Measurements from ENCODE around the gene ATF6B.

The ATF6B gene

GRCh38 chr6:32129297-32130088 lies 1.4 kb upstream of the ATF6B start:
- DNase-seq: no peak

GRCh38 chr6:32128751-32129296 lies 778 bp upstream of the ATF6B start:
- no peak for DNase-seq

- DNase-seq: no peak
These were observed 683 bp downstream of the ATF6B start for GRCh38 chr6:32127409-32127716.

GRCh38 chr6:32126880-32127279 lies 1.2 kb downstream of the ATF6B start:
- DNase-seq: no peak

- DNase-seq: no peak
These were observed 4.4 kb downstream of the ATF6B start for GRCh38 chr6:32123681-32124080.

- no peak for DNase-seq
These were observed 7.4 kb downstream of the ATF6B start for GRCh38 chr6:32120573-32121059.

- DNase-seq: peak; percentile 64
These were observed 9.0 kb downstream of the ATF6B start for GRCh38 chr6:32118782-32119628.

- no peak for DNase-seq
These were observed 10.6 kb downstream of the ATF6B start for GRCh38 chr6:32117461-32117860.

- no peak for DNase-seq
These were observed 11.4 kb downstream of the ATF6B start for GRCh38 chr6:32116674-32117073.

GRCh38 chr6:32115623-32116022 lies 12.4 kb downstream of the ATF6B start:
- no peak for DNase-seq

- no peak for DNase-seq
These were observed 13.2 kb downstream of the ATF6B start for GRCh38 chr6:32114796-32115195.

GRCh38 chr6:32113386-32114352 lies 14.4 kb downstream of the ATF6B start:
- DNase-seq: no peak

GRCh38 chr6:32112431-32112980 lies 15.5 kb downstream of the ATF6B start:
- DNase-seq: no peak

- DNase-seq: no peak
These were observed 16.5 kb downstream of the ATF6B start for GRCh38 chr6:32111424-32112066.

- DNase-seq: no peak
These were observed 17.4 kb downstream of the ATF6B start for GRCh38 chr6:32110632-32111031.

- no peak for DNase-seq
These were observed 18.3 kb downstream of the ATF6B start for GRCh38 chr6:32109765-32110160.

GRCh38 chr6:32109114-32109764 lies 18.8 kb downstream of the ATF6B start, which contains the start of gene TNXB:
TSS of gene TNXB (minus strand) at chr6:32109338. CDS start at chr6:32098198, 11,140 bp downstream.
- no peak for DNase-seq

- no peak for DNase-seq
These were observed 19.3 kb downstream of the ATF6B start for GRCh38 chr6:32108727-32109113.

GRCh38 chr6:32108094-32108627 lies 19.9 kb downstream of the ATF6B start:
- no peak for DNase-seq

GRCh38 chr6:32107406-32107805 lies 20.6 kb downstream of the ATF6B start:
- no peak for DNase-seq

GRCh38 chr6:32105433-32105832 lies 22.6 kb downstream of the ATF6B start:
- no peak for DNase-seq

Data from activated CD4-positive, alpha-beta T cell treated with anti-CD3 and anti-CD28 coated beads, Interleukin-2, amount 50 U/mL, for 1 hour (primary cell).